RWPE1 (cell line): ENCODE measurements around the gene LRRK2.
"Not testable (repeated sequence)": the region's sequence is repeated elsewhere in the genome, so short reads cannot be mapped to it uniquely, and the experiment has no call there.

Experiments
- CTCF ChIA-PET: fragments of 350-600 bp; sonication (Branson Sonifier 250); formaldehyde crosslinking; extraction: SDS; loops from one replicate; lab custom pipeline; 2021; lab: Yijun Ruan, JAX
- POLR2A ChIA-PET: fragments of 400-600 bp; formaldehyde crosslinking; extraction: SDS; loops from one replicate; lab custom pipeline; 2020; ENCODE audit warnings: antibody characterized with exemption; ENCODE audit not compliant: low non-redundant PET; lab: Yijun Ruan, JAX
- DNase-seq: peaks from one replicate; pipeline ENCODE4 v3.0.0; 2012; ENCODE audit warnings: low spot score
- H3K27ac ChIP-seq: fragments of 450-650 bp; 2 replicates; pipeline ENCODE4 v1.5.1; 2017
- TF ChIP-seq, protein P1 (sequence below): fragments of 450-650 bp; conservative IDR thresholded peaks from 2 replicates; pipeline ENCODE4 v1.5.1; 2017; ENCODE audit warnings: low read depth, mild to moderate bottlenecking

Gene LRRK2

DNA sequence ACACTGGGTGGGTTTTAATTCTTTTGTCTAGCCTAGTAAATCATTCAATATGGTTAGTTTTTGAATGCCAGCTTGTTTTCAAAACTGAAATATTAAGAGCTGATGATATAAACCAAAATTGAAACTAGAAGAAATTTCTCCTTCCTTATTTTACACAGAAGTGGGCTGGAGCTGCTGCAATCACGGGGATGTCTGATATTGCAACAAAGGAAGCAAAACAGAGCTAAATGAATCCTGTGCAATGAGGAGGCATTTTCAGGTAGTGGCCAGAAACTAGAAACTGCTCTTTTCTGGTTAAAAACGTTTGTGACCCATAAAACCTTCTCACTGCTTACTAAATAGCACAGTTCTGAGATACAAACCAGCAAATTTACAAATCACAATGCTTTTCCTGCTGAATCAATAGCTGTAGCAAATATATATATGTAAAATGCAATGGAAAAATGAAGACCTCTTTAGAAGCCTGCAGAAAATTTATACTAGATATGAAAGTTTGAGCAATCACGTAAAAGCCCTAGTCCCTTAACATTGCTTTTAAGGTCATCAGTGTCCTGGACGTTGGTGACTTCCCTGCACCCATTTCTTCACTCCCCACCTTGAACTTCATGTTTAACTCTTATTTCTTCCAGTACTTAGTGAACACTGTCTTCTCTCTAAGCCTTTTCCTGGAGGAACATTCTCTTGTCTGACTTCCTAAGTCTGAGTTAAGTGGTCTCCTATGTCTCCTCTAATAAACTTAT is 15.9 kb upstream of the LRRK2 start:
- ChIA-PET POLR2A (no interaction called here), CTCF (interaction anchor here (0.6 kb wide), 1 partner anchor 50 kb away, joined by 4 read pairs; no protein-coding TSS in a partner anchor)
- TF ChIP-seq, protein P1, sequence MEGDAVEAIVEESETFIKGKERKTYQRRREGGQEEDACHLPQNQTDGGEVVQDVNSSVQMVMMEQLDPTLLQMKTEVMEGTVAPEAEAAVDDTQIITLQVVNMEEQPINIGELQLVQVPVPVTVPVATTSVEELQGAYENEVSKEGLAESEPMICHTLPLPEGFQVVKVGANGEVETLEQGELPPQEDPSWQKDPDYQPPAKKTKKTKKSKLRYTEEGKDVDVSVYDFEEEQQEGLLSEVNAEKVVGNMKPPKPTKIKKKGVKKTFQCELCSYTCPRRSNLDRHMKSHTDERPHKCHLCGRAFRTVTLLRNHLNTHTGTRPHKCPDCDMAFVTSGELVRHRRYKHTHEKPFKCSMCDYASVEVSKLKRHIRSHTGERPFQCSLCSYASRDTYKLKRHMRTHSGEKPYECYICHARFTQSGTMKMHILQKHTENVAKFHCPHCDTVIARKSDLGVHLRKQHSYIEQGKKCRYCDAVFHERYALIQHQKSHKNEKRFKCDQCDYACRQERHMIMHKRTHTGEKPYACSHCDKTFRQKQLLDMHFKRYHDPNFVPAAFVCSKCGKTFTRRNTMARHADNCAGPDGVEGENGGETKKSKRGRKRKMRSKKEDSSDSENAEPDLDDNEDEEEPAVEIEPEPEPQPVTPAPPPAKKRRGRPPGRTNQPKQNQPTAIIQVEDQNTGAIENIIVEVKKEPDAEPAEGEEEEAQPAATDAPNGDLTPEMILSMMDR, result no peak
- DNase-seq, result no peak
- no peak overlapping the region for H3K27ac ChIP-seq

DNA sequence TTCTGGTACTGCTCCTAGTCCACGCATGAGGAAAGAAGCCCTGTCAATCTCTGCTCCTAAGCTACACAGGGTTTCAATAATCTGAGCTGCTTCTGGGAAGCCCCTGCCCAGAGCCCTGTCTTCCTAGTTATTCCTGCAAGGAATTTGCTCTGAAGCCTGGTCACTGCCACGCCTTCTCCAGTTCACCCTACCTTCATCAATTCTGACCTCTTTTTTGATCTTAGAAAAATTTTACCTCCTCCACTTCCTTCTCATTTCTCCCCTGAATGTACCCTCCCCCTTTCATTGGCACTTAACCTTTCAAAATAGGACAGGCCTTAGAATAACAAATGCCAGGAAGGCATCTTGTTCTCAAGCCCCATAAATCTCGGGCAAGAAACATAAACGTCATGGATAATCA is 14.9 kb upstream of the LRRK2 start:
- no peak overlapping the region for H3K27ac ChIP-seq
- ChIA-PET POLR2A (no interaction called here), CTCF (interaction anchor here (0.6 kb wide), 1 partner anchor 94 kb away, joined by 3 read pairs; no protein-coding TSS in a partner anchor)
- no peak for DNase-seq
- TF ChIP-seq, protein P1, result no peak

GRCh38 chr12:40211186-40211585 is 13.6 kb upstream of the LRRK2 start:
- DNase-seq, POLR2A ChIA-PET, H3K27ac ChIP-seq: not testable (repeated sequence)
- CTCF ChIA-PET, result interaction anchor here (0.7 kb wide), 1 partner anchor 176 kb away, joined by 3 read pairs; no protein-coding TSS in a partner anchor

DNA sequence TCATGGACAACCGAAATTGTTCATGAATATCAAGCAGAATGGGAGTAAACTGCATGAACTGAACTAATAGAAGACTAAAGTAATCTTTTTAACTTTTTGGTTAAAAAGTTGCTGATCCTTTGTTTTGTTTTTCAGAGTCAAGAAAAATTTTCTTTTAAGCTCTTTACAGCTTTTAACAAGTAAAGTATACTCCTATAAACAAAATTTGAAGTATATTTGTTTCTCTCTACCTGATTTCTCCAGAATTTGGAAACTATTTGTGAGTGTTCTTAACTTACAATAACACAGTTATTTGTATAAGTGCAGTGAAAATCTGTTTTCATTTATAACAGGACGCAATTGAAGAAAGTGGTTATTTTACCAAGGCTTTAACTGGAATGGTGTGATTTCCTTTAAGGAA is 12.2 kb upstream of the LRRK2 start:
- no peak for DNase-seq
- H3K27ac ChIP-seq, result no peak overlapping the region
- ChIA-PET CTCF (no interaction called here), POLR2A (no interaction called here)
- TF ChIP-seq, protein P1, result no peak

- POLR2A ChIA-PET, result no interaction called here
- H3K27ac ChIP-seq, result no peak overlapping the region
- TF ChIP-seq, protein P1, result no peak
- peak; percentile 38 for DNase-seq
- CTCF ChIA-PET, result no interaction called here
Observed at GRCh38 chr12:40215982-40216381, 8.8 kb upstream of the LRRK2 start.

GRCh38 chr12:40216516-40217288 is 8.1 kb upstream of the LRRK2 start:
- ChIA-PET CTCF (no interaction called here), POLR2A (no interaction called here)
- TF ChIP-seq, protein P1, result no peak
- H3K27ac ChIP-seq, result no peak overlapping the region
- DNase-seq, result no peak
